Measurements from ENCODE around the gene PJVK.

GRCh38 chr2:178491612-178492011 lies 40.4 kb downstream of the PJVK start:
- no peak for TF ChIP-seq CTCF (optimal IDR thresholded peaks at IDR 0.05 in 1 of 3, IDR thresholded peaks at IDR 0.05 in 1 of 3, conservative IDR thresholded peaks at IDR 0.05 in 1 of 3; ENCODE audit: extremely low read depth in 1 of 3, insufficient read depth in 2 of 3, low read length in 3 of 3)
- no peak for TF ChIP-seq EZH2 (IDR thresholded peaks at IDR 0.05; ENCODE audit: low read length)

Measured in keratinocyte (primary cell).